ENCODE results near the gene BMP3.

BMP3 gene

GRCh38 chr4:81030061-81030980 is at the start of gene BMP3:
BMP3 (plus strand) TSS chr4:81030708; CDS start chr4:81031285, 577 bp downstream.
- H3K27ac Mint-ChIP-seq = no peak within 1 kb of the TSS
- peak within 1 kb of the TSS; percentile 95 for H3K4me3 Mint-ChIP-seq
- peaks cover 92% of the 10 kb centered on the region for H3K27me3 Mint-ChIP-seq (ENCODE audit: low read depth, poor library complexity)
- no peaks in the 10 kb centered on the region for H3K9me3 Mint-ChIP-seq
- TF ChIP-seq CTCF (IDR thresholded peaks at IDR 0.05) = no peak
- DNase-seq = peak; percentile 60
- peaks cover 41% of the 10 kb centered on the region for H3K4me1 Mint-ChIP-seq
- no peaks in the 10 kb centered on the region for H3K36me3 Mint-ChIP-seq (ENCODE audit: low read depth)

- Mint-ChIP-seq H3K9me3 (no peaks in the 10 kb centered on the region), H3K36me3 (ENCODE audit: low read depth) (no peaks in the 10 kb centered on the region), H3K27ac (no peak overlapping the region), H3K4me1 (peaks cover 9% of the 10 kb centered on the region), H3K4me3 (no peak overlapping the region), H3K27me3 (ENCODE audit: low read depth, poor library complexity) (peaks cover 3% of the 10 kb centered on the region)
- TF ChIP-seq CTCF (IDR thresholded peaks at IDR 0.05) = no peak
- no peak for DNase-seq
These were observed 44.5 kb upstream of the BMP3 start for GRCh38 chr4:80986011-80986410.

GRCh38 chr4:80989921-80990544 is 40.5 kb upstream of the BMP3 start:
- peak; percentile 15 for DNase-seq
- no peak overlapping the region for H3K27ac Mint-ChIP-seq
- H3K27me3 Mint-ChIP-seq (ENCODE audit: low read depth, poor library complexity) = peaks cover 3% of the 10 kb centered on the region
- peak; percentile 63 for TF ChIP-seq CTCF (IDR thresholded peaks at IDR 0.05)
- peaks cover 12% of the 10 kb centered on the region for H3K4me1 Mint-ChIP-seq
- no peaks in the 10 kb centered on the region for H3K9me3 Mint-ChIP-seq
- H3K4me3 Mint-ChIP-seq = no peak overlapping the region
- H3K36me3 Mint-ChIP-seq (ENCODE audit: low read depth) = no peaks in the 10 kb centered on the region

GRCh38 chr4:80990851-80991250 is 39.7 kb upstream of the BMP3 start:
- peak; percentile 3 for DNase-seq

GRCh38 chr4:80999943-81000342 is 30.6 kb upstream of the BMP3 start:
- Mint-ChIP-seq H3K9me3 (peaks cover 3% of the 10 kb centered on the region), H3K27me3 (ENCODE audit: low read depth, poor library complexity) (no peaks in the 10 kb centered on the region), H3K36me3 (ENCODE audit: low read depth) (no peaks in the 10 kb centered on the region), H3K4me1 (no peaks in the 10 kb centered on the region), H3K4me3 (no peak overlapping the region), H3K27ac (no peak overlapping the region)
- DNase-seq = no peak
- no peak for TF ChIP-seq CTCF (IDR thresholded peaks at IDR 0.05)

More at GRCh38 chr4:80990851-80991250, 39.7 kb upstream of the BMP3 start:
- no peaks in the 10 kb centered on the region for H3K9me3 Mint-ChIP-seq
- peaks cover 12% of the 10 kb centered on the region for H3K4me1 Mint-ChIP-seq
- H3K27ac Mint-ChIP-seq = no peak overlapping the region
- TF ChIP-seq CTCF (IDR thresholded peaks at IDR 0.05) = no peak
- H3K27me3 Mint-ChIP-seq (ENCODE audit: low read depth, poor library complexity) = peaks cover 3% of the 10 kb centered on the region
- no peaks in the 10 kb centered on the region for H3K36me3 Mint-ChIP-seq (ENCODE audit: low read depth)
- no peak overlapping the region for H3K4me3 Mint-ChIP-seq

Data from nephron progenitor cell (in vitro differentiated cells).